Measurements from ENCODE around the gene CD9. TPM values are rescaled to one million over a fixed set of nuclear protein-coding genes. Genes with fewer than 3 reads are reported as not detected.

Gene CD9
- total RNA-seq = 30.1 and 49.0 TPM in 2 replicates

GRCh38 chr12:6200256-6201212 lies at the start of gene CD9:
Gene CD9 (plus strand): TSS chr12:6200400. CDS start chr12:6200500, 100 bp downstream.

Other genes with a start within 250 kb of the CD9 start
- gene VWF, start 75.7 kb upstream of the CD9 start, total RNA-seq = 0.35 and 8.8 TPM in 2 replicates
- gene PLEKHG6, start 110.3 kb downstream of the CD9 start, total RNA-seq = not detected in 2 replicates
- 406 and 543 TPM in 2 replicates for gene TNFRSF1A, start 141.7 kb downstream of the CD9 start, total RNA-seq
- 2.6 and 9.4 TPM in 2 replicates for gene SCNN1A, start 175.2 kb downstream of the CD9 start, total RNA-seq
- gene LTBR, start 183.8 kb downstream of the CD9 start, total RNA-seq = 261 and 267 TPM in 2 replicates
- gene CD27, start 244.6 kb downstream of the CD9 start, total RNA-seq = not detected in 2 replicates

Measured in pericardium fibroblast (primary cell).